GM23248 (cell line): Measurements from ENCODE around the gene SOX13. TPM values are rescaled to one million over a fixed set of nuclear protein-coding genes. Genes with fewer than 3 reads are reported as not detected.

Experiments
- DNase-seq: peaks from one replicate; pipeline ENCODE4 v3.0.0-alpha.2; 2015
- H2AFZ ChIP-seq: fragments of 200-600 bp; sonication (generic); 2 replicates; pipeline ENCODE4 v1.6.1; 2016; ENCODE audit warnings: antibody characterized with exemption
- H3F3A ChIP-seq: fragments of 200-600 bp; sonication (generic); 2 replicates; pipeline ENCODE4 v1.6.1; 2016; ENCODE audit warnings: mild to moderate bottlenecking, antibody characterized with exemption, mixed run types; ENCODE audit not compliant: insufficient read depth
- H3K27ac ChIP-seq: fragments of 200-600 bp; sonication (generic); 2 replicates; pipeline ENCODE4 v1.5.1; 2016; ENCODE audit warnings: mild to moderate bottlenecking
- H3K27me3 ChIP-seq: fragments of 200-600 bp; sonication (generic); replicated peaks from 2 replicates; pipeline ENCODE4 v1.6.1; 2016; ENCODE audit warnings: mild to moderate bottlenecking; ENCODE audit not compliant: insufficient read depth
- H3K36me3 ChIP-seq: fragments of 200-600 bp; sonication (generic); 2 replicates; pipeline ENCODE4 v1.6.1; 2016; ENCODE audit warnings: low read depth, mild to moderate bottlenecking
- H3K4me1 ChIP-seq: fragments of 200-600 bp; sonication (generic); 2 replicates; pipeline ENCODE4 v1.6.1; 2016; ENCODE audit warnings: mild to moderate bottlenecking; ENCODE audit not compliant: insufficient read depth
- H3K4me2 ChIP-seq: fragments of 200-600 bp; sonication (generic); one replicate; pipeline ENCODE4 v1.6.1; 2016; ENCODE audit warnings: mild to moderate bottlenecking; ENCODE audit not compliant: unreplicated experiment
- H3K4me3 ChIP-seq: fragments of 200-600 bp; sonication (generic); 2 replicates; pipeline ENCODE4 v1.5.1; 2016; ENCODE audit warnings: mild to moderate bottlenecking
- H3K79me2 ChIP-seq: fragments of 200-600 bp; sonication (generic); 2 replicates; pipeline ENCODE4 v1.6.1; 2016; ENCODE audit warnings: mild to moderate bottlenecking; ENCODE audit not compliant: insufficient read depth
- H3K9ac ChIP-seq: fragments of 200-600 bp; sonication (generic); 2 replicates; pipeline ENCODE4 v1.6.1; 2016; ENCODE audit warnings: mild to moderate bottlenecking
- H3K9me2 ChIP-seq: fragments of 200-600 bp; sonication (generic); 2 replicates; pipeline ENCODE4 v1.6.1; 2016; ENCODE audit warnings: mixed run types, mild to moderate bottlenecking, moderate library complexity; ENCODE audit not compliant: insufficient read depth
- H3K9me3 ChIP-seq: fragments of 200-600 bp; sonication (generic); one replicate; pipeline ENCODE4 v1.6.1; 2017; ENCODE audit warnings: low read depth
- H4K20me1 ChIP-seq: fragments of 200-600 bp; sonication (generic); 2 replicates; pipeline ENCODE4 v1.6.0; 2016; ENCODE audit not compliant: insufficient read depth
- EZH2 ChIP-seq: fragments of 200-600 bp; sonication (generic); IDR thresholded peaks from 2 replicates; pipeline ENCODE4 v1.6.1; 2018; ENCODE audit warnings: antibody characterized with exemption, mild to moderate bottlenecking; ENCODE audit not compliant: insufficient read depth, poor library complexity, severe bottlenecking
- EZH2phosphoT487 ChIP-seq: fragments of 200-600 bp; sonication (generic); IDR thresholded peaks from 2 replicates; pipeline ENCODE4 v1.6.1; 2018; ENCODE audit warnings: antibody characterized with exemption, moderate library complexity, mild to moderate bottlenecking, low read depth; ENCODE audit not compliant: insufficient read depth
- WGBS, 2 experiments: methylation state at CpG; one replicate each; pipeline ENCODE4 v1.1.6; 2015 to 2017; ENCODE audit warnings: low lambda C conversion rate in 2 of 2, low coverage in 1 of 2; ENCODE audit errors: missing lambda C conversion rate in 2 of 2; 5-methylcytosine and 5-hydroxymethylcytosine counted together
- in situ Hi-C: fragments of 300-500 bp; cut with MboI; formaldehyde crosslinking; loops from 2 replicates; pipeline ENCODE4 v1.15.0; 2020
- polyA plus RNA-seq: library from polyadenylated mRNA; unstranded; fragments of >200 nt; fragmentation: Nextera tagmentation; extraction: Ambion mirVana; gene quantifications from 2 replicates; pipeline ENCODE4 v1.2.1, GENCODE V29; 2016
- total RNA-seq: library from RNA; depleted of rRNA; stranded (reverse); fragments of >200 nt; shearing (Covaris generic); gene quantifications from 2 replicates; pipeline ENCODE4 v1.2.3, GENCODE V29; 2014

Gene SOX13
- total and polyA plus RNA-seq, 2 experiments from 2014 or later, result 3.0 to 5.5 TPM

DNA sequence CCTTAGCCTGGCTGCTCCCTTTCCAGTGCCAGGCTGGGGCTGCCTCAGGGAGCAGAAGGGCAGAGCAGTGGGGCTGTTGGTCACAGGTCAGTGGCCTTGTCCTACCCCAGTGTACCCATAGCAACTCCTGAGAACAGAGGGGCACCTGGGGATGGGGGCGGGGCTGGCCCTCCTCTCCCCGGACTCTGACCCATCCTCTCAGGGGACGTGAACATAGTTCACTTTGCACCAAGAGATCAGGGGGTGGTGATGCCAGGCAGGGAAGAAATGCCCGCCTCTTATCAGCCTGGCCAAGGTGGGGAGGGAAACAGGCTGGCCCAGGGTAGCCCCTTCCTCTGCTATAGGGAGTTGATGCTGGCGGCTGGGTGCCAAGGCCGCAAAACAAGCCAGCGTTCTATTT, 74.0 kb downstream of the SOX13 start:
- Histone ChIP-seq H3K36me3 (no peaks in the 10 kb centered on the region), H3K27me3 (no peaks in the 10 kb centered on the region), H3K79me2 (no peaks in the 10 kb centered on the region), H3K9me2 (no peaks in the 10 kb centered on the region), H3K4me1 (no peaks in the 10 kb centered on the region), H3F3A (no peaks in the 10 kb centered on the region; the same call in 1 of the 2 replicates), H4K20me1 (no peaks in the 10 kb centered on the region), H3K4me3 (no peak overlapping the region), H3K9me3 (no peaks in the 10 kb centered on the region), H3K4me2 (no peak overlapping the region), H2AFZ (no peak overlapping the region), H3K9ac (no peak overlapping the region), H3K27ac (no peak overlapping the region)
- in situ Hi-C loops, result no loop called here
- no peak for DNase-seq
- WGBS, 2 experiments, result 74% methylated on average over 5 to 7 of the region's 7 CpGs
- TF ChIP-seq EZH2phosphoT487, result no peak
- no peak for TF ChIP-seq EZH2

DNA sequence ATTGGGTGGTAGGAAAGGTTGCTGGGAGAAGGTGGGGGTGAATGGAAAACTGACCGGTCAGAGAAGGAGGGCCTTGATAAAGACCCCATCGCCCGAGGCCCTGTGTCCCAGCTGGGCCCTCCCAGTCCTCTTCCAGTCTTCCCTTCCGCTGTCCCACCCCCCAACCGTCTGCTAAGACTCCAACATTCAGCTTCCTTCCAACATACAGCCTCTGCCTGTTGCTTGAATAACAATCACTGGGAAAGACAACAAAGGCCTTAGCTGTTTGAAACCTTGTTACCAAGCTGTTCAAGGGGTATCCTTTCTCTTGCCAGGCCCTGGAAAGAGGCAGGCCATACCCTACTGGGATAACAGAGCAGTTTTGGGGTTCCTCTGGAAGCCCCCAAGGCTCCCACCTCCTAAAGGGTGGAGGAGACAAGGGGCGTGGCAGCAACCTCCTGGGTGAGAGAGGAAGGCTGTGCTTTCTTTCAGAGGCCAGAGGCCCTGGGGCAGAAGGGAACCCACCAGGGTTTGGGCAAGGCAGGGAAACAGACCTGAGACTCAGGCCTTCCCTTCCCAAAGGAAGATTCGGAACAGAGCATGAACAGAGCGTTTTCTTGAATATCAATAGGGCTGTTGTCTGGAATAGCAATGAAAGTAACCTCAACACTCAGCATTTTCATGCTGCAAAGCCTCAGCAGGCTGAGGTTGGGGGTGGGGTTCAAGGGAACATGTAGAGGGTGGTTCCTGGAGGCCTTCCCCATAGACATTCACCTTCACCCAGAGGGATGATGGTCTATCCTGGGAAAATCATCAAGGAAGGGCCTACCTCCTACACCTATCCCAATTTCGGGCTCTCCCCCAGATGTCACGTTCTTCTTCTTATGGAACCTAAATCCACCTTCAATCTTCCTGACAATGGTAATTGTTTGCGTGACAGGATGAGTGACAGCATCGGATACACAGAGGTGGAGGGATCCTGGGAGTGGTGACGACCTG, 74.8 kb downstream of the SOX13 start:
- no peak for TF ChIP-seq EZH2phosphoT487
- TF ChIP-seq EZH2, result no peak
- DNase-seq, result no peak
- Histone ChIP-seq H3K79me2 (no peaks in the 10 kb centered on the region), H3K4me1 (no peaks in the 10 kb centered on the region), H3K36me3 (no peaks in the 10 kb centered on the region), H3K9ac (no peak overlapping the region), H3K4me2 (no peak overlapping the region), H3K9me2 (no peaks in the 10 kb centered on the region), H4K20me1 (no peaks in the 10 kb centered on the region), H2AFZ (no peak overlapping the region), H3K4me3 (no peak overlapping the region), H3K27ac (no peak overlapping the region), H3F3A (no peaks in the 10 kb centered on the region; the same call in 1 of the 2 replicates), H3K27me3 (no peaks in the 10 kb centered on the region), H3K9me3 (no peaks in the 10 kb centered on the region)
- in situ Hi-C loops, result no loop called here
- WGBS, 2 experiments, result 79 to 83% methylated on average over 13 of the region's 13 CpGs

DNA sequence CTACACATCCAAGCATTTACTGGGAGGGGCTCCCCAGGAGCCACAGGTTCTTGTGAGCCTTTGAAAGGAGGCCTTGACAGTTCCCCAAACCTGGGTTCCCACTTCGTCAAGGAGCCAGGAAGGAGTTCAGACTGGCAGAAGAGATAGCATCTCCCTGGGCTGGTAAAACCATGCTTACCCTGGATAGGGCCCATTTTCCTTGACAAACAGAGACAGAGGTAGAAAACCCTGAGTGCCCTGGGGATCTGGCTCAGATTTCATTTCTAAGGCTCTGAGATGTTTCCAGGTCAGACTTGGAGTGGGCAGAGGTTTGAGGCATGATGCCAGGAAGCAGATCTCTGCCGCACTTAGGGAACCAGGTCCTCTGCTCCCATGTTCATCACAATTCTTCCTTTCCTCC, 76.2 kb downstream of the SOX13 start:
- in situ Hi-C loops, result no loop called here
- no peak for DNase-seq
- Histone ChIP-seq H3K4me2 (no peak overlapping the region), H3K79me2 (no peaks in the 10 kb centered on the region), H3K9ac (no peak overlapping the region), H3K4me1 (no peaks in the 10 kb centered on the region), H3K27me3 (no peaks in the 10 kb centered on the region), H3F3A (no peaks in the 10 kb centered on the region; the same call in 1 of the 2 replicates), H2AFZ (no peak overlapping the region), H3K36me3 (no peaks in the 10 kb centered on the region), H3K9me2 (no peaks in the 10 kb centered on the region), H3K27ac (no peak overlapping the region), H4K20me1 (no peaks in the 10 kb centered on the region), H3K4me3 (no peak overlapping the region), H3K9me3 (no peaks in the 10 kb centered on the region)
- TF ChIP-seq EZH2phosphoT487, result no peak
- 48 to 59% methylated on average over 2 of the region's 2 CpGs for WGBS, 2 experiments

DNA sequence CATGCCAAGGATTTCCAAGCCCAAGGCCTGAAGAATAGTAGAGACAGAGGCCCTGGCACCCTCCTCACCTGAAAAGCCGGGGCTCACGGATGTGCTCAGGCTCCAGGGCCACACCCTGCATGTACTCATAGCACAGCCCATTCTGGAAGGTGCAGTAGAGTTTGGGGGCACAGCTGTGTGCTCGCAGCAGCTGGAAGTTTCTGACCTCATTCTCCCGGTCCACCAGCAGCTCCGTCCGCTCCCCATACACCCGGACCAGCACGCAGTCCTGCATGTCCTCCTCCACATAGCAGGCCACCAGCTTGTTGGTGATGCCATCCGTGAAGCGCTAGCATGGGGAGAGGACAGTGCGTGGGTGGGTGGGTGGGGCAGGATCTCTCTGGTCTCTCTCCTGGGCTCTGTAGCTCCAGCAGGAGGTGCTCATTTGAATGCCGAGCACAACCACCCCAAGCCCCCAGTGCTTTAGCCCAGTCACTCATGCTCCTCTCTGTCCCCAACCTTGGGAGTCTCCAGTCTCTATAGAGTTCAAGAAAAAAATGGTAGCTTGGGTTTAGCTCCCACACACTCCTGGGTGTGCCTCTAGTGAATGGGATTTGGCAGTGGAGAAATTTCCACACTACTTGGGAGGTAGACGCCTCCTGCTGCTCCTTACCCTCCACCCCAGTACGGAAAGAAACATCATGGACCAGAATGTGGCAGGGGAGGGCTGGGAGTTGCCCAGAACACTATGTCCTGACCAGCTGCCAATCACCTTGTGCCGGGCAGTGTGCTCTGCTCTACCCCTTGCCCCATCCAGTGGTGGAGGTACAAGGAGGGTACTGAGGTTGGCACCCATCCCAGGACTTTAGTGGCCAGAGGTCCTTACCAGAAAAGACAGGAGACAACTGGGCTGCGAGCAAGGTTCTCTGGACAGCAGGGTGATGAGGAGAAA, 77.0 kb downstream of the SOX13 start:
- H3K9me2 ChIP-seq, result no peaks in the 10 kb centered on the region
- no peaks in the 10 kb centered on the region for H3K79me2 ChIP-seq
- no peaks in the 10 kb centered on the region; the same call in 1 of the 2 replicates for H3F3A ChIP-seq
- H3K4me2 ChIP-seq, result no peak overlapping the region
- H3K9ac ChIP-seq, result no peak overlapping the region
- no peaks in the 10 kb centered on the region for H3K36me3 ChIP-seq
- no peak for DNase-seq
- H3K27me3 ChIP-seq, result no peaks in the 10 kb centered on the region
- H3K27ac ChIP-seq, result no peak overlapping the region
- no peak overlapping the region for H2AFZ ChIP-seq
- no peaks in the 10 kb centered on the region for H3K9me3 ChIP-seq
- 71 to 73% methylated on average over 16 of the region's 16 CpGs for whole genome bisulfite sequencing, 2 experiments
- no peaks in the 10 kb centered on the region for H3K4me1 ChIP-seq
- in situ Hi-C loops, result no loop called here
- TF ChIP-seq EZH2phosphoT487, result no peak
- H3K4me3 ChIP-seq, result no peak overlapping the region
- no peaks in the 10 kb centered on the region for H4K20me1 ChIP-seq
